ENCODE data around the gene GRHPR. TPM values are rescaled to one million over a fixed set of nuclear protein-coding genes. Genes with fewer than 3 reads are reported as not detected.

GRHPR gene
- total RNA-seq, 1 experiment from 2014 or later, result 80.7 TPM

- TF ChIP-seq NFE2L1 (CRISPR knock-in tag; IDR thresholded peaks at IDR 0.05) (no peak), ZNF219 (CRISPR knock-in tag; IDR thresholded peaks at IDR 0.05; ENCODE audit: borderline replicate concordance) (no peak), ZNF281 (CRISPR knock-in tag; IDR thresholded peaks at IDR 0.05) (no peak), ESRRA (CRISPR knock-in tag; IDR thresholded peaks at IDR 0.05; ENCODE audit: borderline replicate concordance) (no peak), HMGXB4 (CRISPR knock-in tag; IDR thresholded peaks at IDR 0.05) (no peak), MXD4 (CRISPR knock-in tag; IDR thresholded peaks at IDR 0.05; ENCODE audit: borderline replicate concordance) (no peak), ZBTB43 (CRISPR knock-in tag; IDR thresholded peaks at IDR 0.05) (no peak), NR2C2 (CRISPR knock-in tag; IDR thresholded peaks at IDR 0.05) (no peak), RORB (CRISPR knock-in tag; IDR thresholded peaks at IDR 0.05) (no peak), STAT6 (CRISPR knock-in tag; conservative IDR thresholded peaks at IDR 0.05; ENCODE audit: low read depth) (no peak), MLX (CRISPR knock-in tag; IDR thresholded peaks at IDR 0.05) (no peak), ARID4B (CRISPR knock-in tag; IDR thresholded peaks at IDR 0.05; ENCODE audit: borderline replicate concordance) (no peak), CTCF (IDR thresholded peaks at IDR 0.05) (no peak), ATF1 (CRISPR knock-in tag; IDR thresholded peaks at IDR 0.05) (no peak)
- Mint-ChIP-seq H3K4me1 (peaks cover 7% of the 10 kb centered on the region), H3K27me3 (ENCODE audit: low read depth) (no peaks in the 10 kb centered on the region; the same call in 1 of the 2 replicates), H3K4me3 (no peak overlapping the region), H3K27ac (no peak overlapping the region), H3K36me3 (no peaks in the 10 kb centered on the region), H3K9me3 (peaks cover 7% of the 10 kb centered on the region)
- ChIA-PET POLR2A (no interaction called here), CTCF (interaction anchor here (0.5 kb wide), 1 partner anchor 9 kb away, joined by 3 read pairs; no protein-coding TSS in a partner anchor)
- ATAC-seq (no peak), DNase-seq (ENCODE audit: low spot score) (no peak)
Measured at GRCh38 chr9:37382982-37383357, 39.5 kb upstream of the GRHPR start.

Data from WTC11 (cell line).